ENCODE data around the gene LRRC18.

DNA sequence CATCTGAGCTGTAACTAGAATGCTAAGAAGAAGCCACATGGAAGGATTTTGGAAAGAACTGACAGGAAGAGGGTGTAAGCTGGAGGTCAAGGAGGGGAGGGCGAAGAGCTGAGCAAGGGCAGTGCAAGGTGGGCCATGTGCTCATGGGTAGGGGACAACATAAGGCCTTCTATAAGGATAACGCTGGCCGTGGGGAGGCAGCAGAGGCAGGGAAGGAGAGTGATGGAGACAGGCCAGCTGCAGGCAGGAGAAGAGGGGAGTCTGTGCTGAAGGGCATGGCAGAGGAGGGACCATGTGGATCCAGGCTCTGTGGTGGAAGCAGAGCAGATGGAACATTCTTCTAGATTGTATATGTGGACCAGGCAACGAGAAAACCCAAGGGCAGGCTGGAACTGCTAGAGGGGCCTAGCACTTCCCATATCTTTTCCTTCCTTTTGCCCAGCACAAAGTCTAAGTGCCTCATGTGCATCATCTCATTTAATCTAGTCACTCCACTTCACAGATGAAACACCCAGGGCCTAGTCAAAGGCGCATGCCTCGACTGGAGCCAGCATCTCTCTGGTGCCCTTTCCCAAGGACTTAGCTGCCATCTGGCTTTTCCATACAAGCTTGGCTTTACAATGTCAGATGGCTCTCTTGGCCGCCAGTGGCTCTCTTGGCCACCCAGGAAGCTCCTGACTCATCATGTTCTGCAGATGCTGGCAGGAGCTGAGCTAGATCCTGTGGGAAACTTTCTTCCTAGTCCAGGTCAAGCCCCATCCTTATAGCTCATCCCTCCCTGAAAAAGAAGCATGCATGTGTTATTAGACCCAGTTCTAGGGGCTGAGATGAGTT is 6.6 kb downstream of the LRRC18 start:
- TF ChIP-seq SPI1 (IDR thresholded peaks at IDR 0.05; ENCODE audit: low read depth, low read length) (no peak), POLR2A (IDR thresholded peaks at IDR 0.05; ENCODE audit: low read depth, low read length) (no peak), POLR2AphosphoS5 (IDR thresholded peaks at IDR 0.05; ENCODE audit: low read depth, low read length) (no peak), TAF1 (IDR thresholded peaks at IDR 0.05; ENCODE audit: low read depth, low read length) (no peak), PAX5 (IDR thresholded peaks at IDR 0.05; ENCODE audit: insufficient read depth, low read length, severe bottlenecking) (no peak), POU2F2 (IDR thresholded peaks at IDR 0.05; ENCODE audit: low read depth, low read length) (no peak)

Measured in GM12891 (cell line).